Upper lobe of right lung (tissue), 1 donor: Measurements from ENCODE around the gene SSC5D. TPM values are rescaled to one million over a fixed set of nuclear protein-coding genes. Genes with fewer than 3 reads are reported as not detected.
A peak's percentile ranks its signal among the peaks of the same experiment; 100 is the strongest.
"Not testable (repeated sequence)": the region's sequence is repeated elsewhere in the genome, so short reads cannot be mapped to it uniquely, and the experiment has no call there.

Source experiments
- ATAC-seq: fragments of 200-7000 bp; cut with Tn5 transposase; one replicate; pipeline ENCODE4 v1.9.1; 2020; ENCODE audit warnings: mild to moderate bottlenecking, moderate library complexity
- DNase-seq: peaks from one replicate; pipeline ENCODE4 v3.0.0-alpha.2; 2020
- H3K27ac ChIP-seq: fragments of 200-600 bp; one replicate; pipeline ENCODE4 v1.8.0; 2022
- H3K27me3 ChIP-seq: fragments of 200-600 bp; one replicate; pipeline ENCODE4 v1.8.0; 2022; ENCODE audit warnings: mild to moderate bottlenecking
- H3K36me3 ChIP-seq: fragments of 200-600 bp; one replicate; pipeline ENCODE4 v1.8.0; 2022
- H3K4me1 ChIP-seq: fragments of 200-600 bp; one replicate; pipeline ENCODE4 v1.8.0; 2022
- H3K4me3 ChIP-seq: fragments of 200-600 bp; one replicate; pipeline ENCODE4 v1.8.0; 2022; ENCODE audit warnings: mild to moderate bottlenecking
- H3K9me3 ChIP-seq: fragments of 200-600 bp; one replicate; pipeline ENCODE4 v1.8.0; 2022
- intact Hi-C: fragments of 100-400 bp; cut with DNase I; formaldehyde crosslinking; loops from one replicate; pipeline ENCODE4 v1.11.0; 2022
- total RNA-seq: library from RNA; stranded (reverse); fragmentation: NEBNext Ultra II Directional; extraction: Animal tissue kit (Norgen Biotek cat#: 25700); gene quantifications from one replicate; pipeline ENCODE4 v1.2.1, GENCODE V29; 2021
- TF ChIP-seq, protein P1 (sequence below): fragments of 200-600 bp; IDR thresholded peaks from one replicate; pipeline ENCODE4 v1.8.0; 2022; ENCODE audit warnings: antibody characterized with exemption
- donor health status: DM: no; HTN: yes; CAD: no; lungs with severe emphysema.

Gene SSC5D
- total RNA-seq, 1 donor from 2014 or later: 6.0 TPM

DNA sequence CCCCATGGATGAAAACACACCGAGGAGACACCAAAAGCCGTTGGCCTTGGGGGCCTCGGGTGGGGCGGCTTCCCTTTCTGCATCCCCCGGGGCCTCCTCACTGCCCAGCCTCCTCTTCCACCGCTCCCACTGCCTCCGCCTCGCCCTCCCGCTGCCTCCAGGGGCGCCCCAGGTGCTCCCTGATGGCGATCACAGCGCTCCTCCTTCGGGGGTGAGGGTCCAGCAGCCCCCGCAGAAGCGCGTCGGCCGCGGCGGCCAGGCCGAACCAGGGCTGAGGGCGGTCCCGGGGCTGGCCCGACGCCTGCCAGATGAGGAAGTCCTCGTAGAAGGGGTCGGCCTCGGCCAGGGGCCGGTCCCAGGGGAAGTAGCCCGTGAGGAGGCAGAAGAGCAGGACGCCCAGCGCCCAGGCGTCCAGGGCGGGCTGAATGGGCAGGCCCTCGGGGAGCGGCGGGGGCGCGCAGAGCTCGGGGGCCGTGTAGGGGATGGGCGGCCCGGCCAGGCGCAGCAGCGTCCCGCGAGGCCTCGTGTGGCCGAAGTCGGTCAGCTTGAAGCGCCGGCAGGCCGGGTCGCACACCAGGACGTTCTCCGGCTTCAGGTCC is 41.5 kb downstream of the SSC5D start:
- no peak for ATAC-seq
- H3K9me3 ChIP-seq: no peaks in the 10 kb centered on the region
- DNase-seq: no peak
- intact Hi-C loops: no loop called here
- H3K36me3 ChIP-seq: no peaks in the 10 kb centered on the region
- no peak overlapping the region for H3K27ac ChIP-seq
- TF ChIP-seq, protein P1, sequence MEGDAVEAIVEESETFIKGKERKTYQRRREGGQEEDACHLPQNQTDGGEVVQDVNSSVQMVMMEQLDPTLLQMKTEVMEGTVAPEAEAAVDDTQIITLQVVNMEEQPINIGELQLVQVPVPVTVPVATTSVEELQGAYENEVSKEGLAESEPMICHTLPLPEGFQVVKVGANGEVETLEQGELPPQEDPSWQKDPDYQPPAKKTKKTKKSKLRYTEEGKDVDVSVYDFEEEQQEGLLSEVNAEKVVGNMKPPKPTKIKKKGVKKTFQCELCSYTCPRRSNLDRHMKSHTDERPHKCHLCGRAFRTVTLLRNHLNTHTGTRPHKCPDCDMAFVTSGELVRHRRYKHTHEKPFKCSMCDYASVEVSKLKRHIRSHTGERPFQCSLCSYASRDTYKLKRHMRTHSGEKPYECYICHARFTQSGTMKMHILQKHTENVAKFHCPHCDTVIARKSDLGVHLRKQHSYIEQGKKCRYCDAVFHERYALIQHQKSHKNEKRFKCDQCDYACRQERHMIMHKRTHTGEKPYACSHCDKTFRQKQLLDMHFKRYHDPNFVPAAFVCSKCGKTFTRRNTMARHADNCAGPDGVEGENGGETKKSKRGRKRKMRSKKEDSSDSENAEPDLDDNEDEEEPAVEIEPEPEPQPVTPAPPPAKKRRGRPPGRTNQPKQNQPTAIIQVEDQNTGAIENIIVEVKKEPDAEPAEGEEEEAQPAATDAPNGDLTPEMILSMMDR: no peak
- H3K27me3 ChIP-seq: no peaks in the 10 kb centered on the region
- peaks cover 3% of the 10 kb centered on the region for H3K4me1 ChIP-seq
- H3K4me3 ChIP-seq: no peak overlapping the region

DNA sequence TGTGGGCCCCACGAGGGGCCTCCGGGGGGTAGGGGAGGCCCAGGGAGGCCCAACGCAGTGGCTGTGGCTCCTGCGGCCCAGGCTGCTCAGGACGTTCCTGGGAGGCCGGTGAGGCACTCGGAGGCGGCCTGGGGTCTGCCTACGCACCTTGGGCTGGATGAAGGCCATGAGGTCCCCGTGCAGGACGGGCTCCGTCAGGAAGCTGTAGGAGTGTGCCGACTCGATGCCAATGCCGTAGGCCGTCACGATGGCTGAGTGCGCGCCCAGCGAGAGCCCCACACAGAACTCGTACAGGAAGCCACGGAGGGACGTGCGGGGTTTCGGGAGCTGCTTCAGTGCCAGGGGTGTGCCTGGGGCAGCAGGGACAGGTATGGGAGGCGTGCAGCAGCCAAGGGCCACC is 42.8 kb downstream of the SSC5D start:
- DNase-seq (no peak), ATAC-seq (no peak)
- Histone ChIP-seq H3K27ac (no peak overlapping the region), H3K4me3 (no peak overlapping the region), H3K4me1 (peaks cover 3% of the 10 kb centered on the region), H3K36me3 (no peaks in the 10 kb centered on the region), H3K9me3 (no peaks in the 10 kb centered on the region), H3K27me3 (no peaks in the 10 kb centered on the region)
- intact Hi-C loops: no loop called here
- TF ChIP-seq, protein P1: no peak

- H3K9me3 ChIP-seq, H3K4me1 ChIP-seq, H3K27me3 ChIP-seq, ATAC-seq, DNase-seq, H3K27ac ChIP-seq, intact Hi-C loops, H3K4me3 ChIP-seq, H3K36me3 ChIP-seq: not testable (repeated sequence)
Observed at GRCh38 chr19:55534280-55534679, 46.0 kb downstream of the SSC5D start.

DNA sequence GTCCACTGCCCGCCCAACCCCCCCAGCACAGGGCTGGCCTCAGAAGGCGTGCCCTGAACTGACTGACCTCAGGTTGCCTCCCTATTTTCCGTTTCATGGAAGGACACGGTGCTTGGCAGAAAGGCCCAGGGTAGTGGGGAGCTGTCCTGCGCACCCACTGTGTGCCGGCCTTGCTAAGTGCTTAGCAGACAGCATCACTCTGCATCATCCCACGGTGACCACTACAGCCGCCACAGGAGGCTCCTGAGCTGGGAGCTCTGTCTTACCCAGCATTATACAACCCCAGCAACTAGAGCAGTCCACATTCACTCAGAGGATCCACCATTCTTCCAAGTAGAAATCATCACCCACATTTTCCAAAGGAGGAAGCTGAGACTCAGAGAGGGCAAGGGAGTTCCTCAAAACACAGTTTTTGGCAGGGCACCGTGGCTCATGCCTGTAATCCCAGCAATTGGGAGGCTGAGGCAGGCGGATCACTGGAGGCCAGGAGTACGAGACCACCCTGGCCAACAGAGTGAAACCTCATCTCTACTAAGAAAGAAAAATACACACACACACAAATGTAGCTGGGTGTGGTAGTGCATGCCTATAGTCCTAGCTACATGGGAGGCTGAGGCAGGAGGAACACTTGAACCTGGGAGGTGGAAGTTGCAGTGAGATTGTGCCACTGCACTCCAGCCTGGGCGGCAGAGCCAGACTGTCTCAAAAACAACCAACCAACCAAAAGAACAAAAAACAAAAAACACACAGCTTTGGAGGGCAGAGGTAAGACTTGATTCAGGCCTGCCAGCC is 47.1 kb downstream of the SSC5D start:
- intact Hi-C loops: no loop called here
- no peak overlapping the region for H3K4me3 ChIP-seq
- no peaks in the 10 kb centered on the region for H3K9me3 ChIP-seq
- DNase-seq: no peak
- no peak overlapping the region for H3K27ac ChIP-seq
- peak; percentile 41 for ATAC-seq
- H3K4me1 ChIP-seq: no peaks in the 10 kb centered on the region
- TF ChIP-seq, protein P1: no peak
- no peaks in the 10 kb centered on the region for H3K27me3 ChIP-seq
- no peaks in the 10 kb centered on the region for H3K36me3 ChIP-seq

DNA sequence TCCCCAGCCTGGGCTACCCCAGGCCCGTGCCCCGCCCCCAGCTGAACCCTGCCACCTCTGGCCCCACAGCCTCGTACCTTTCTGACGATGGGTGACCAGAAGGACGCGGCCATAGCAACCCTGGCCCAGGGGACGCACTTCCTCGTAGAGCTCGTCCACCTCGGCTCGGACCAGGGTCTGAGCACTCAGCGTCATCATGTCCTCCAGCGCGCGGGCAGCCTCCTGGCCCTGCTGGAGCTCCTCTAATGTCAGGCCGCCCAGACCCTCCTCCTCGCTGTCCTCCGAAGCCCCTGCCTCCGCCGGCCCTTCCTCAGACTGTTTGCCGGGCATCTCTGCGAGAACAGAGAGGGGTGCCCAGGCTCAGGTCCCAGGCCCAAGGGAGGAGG is 47.7 kb downstream of the SSC5D start:
- TF ChIP-seq, protein P1: no peak
- Histone ChIP-seq H3K27ac (no peak overlapping the region), H3K4me3 (no peak overlapping the region), H3K9me3 (no peaks in the 10 kb centered on the region), H3K4me1 (no peaks in the 10 kb centered on the region), H3K36me3 (no peaks in the 10 kb centered on the region), H3K27me3 (no peaks in the 10 kb centered on the region)
- DNase-seq (no peak), ATAC-seq (no peak)
- intact Hi-C loops: no loop called here

- no peaks in the 10 kb centered on the region for H3K27me3 ChIP-seq
- H3K4me1 ChIP-seq: no peaks in the 10 kb centered on the region
- ATAC-seq (no peak), DNase-seq (no peak)
- intact Hi-C loops: no loop called here
- H3K4me3 ChIP-seq: no peak overlapping the region
- H3K9me3 ChIP-seq: no peaks in the 10 kb centered on the region
- TF ChIP-seq, protein P1: no peak
- H3K27ac ChIP-seq: no peak overlapping the region
- no peaks in the 10 kb centered on the region for H3K36me3 ChIP-seq
Observed at GRCh38 chr19:55536366-55536765, 48.1 kb downstream of the SSC5D start.
